GM12878 (cell line): ENCODE results near the gene ATIC. TPM values are rescaled to one million over a fixed set of nuclear protein-coding genes. Genes with fewer than 3 reads are reported as not detected.

Experiments
- ATAC-seq: fragments of 200-7000 bp; cut with Tn5 transposase; 3 replicates; pipeline ENCODE4 v1.9.1; 2020; ENCODE audit warnings: mild to moderate bottlenecking, moderate library complexity
- BruUV-seq: library from RNA; stranded (reverse); fragments of 400-500 nt; replicated peaks from 2 replicates; lab custom pipeline; 2021; lab: Mats Ljungman, UMichigan
- CTCF ChIA-PET: fragments of 300-600 bp; sonication (Branson Sonifier 250); formaldehyde crosslinking; extraction: SDS; loops from one replicate; lab custom pipeline; 2021; ENCODE audit warnings: inconsistent platforms; lab: Yijun Ruan, JAX
- POLR2A ChIA-PET: fragments of 350-600 bp; formaldehyde crosslinking; extraction: SDS; loops from one replicate; lab custom pipeline; 2021; ENCODE audit warnings: inconsistent platforms; lab: Charles Lee
- RAD21 ChIA-PET: fragments of 300-600 bp; sonication (Branson Sonifier 250); formaldehyde crosslinking; loops from one replicate; lab custom pipeline; 2023; ENCODE audit warnings: antibody characterized with exemption; ENCODE audit not compliant: unreplicated experiment; lab: Charles Lee
- SMC1A ChIA-PET: fragments of 300-600 bp; sonication (Branson Sonifier 250); formaldehyde crosslinking; loops from one replicate; lab custom pipeline; 2023; ENCODE audit not compliant: unreplicated experiment, uncharacterized antibody; lab: Charles Lee
- DNase-seq: peaks from one replicate; pipeline ENCODE4 v3.0.0-alpha.2; 2011; ENCODE audit warnings: low read depth, low spot score
- FAIRE-seq: peaks from 3 replicates; lab custom pipeline; 2011; peaks lifted over from hg19 to GRCh38; lab: Jason Lieb, UNC
- H2AFZ ChIP-seq: 2 replicates; pipeline ENCODE4 v1.6.0; 2011; ENCODE audit warnings: low read depth, low read length, control low read depth; ENCODE audit not compliant: control insufficient read depth
- H3K27ac ChIP-seq: 2 replicates; pipeline ENCODE4 v1.5.1; 2011; ENCODE audit warnings: control low read depth; ENCODE audit not compliant: control insufficient read depth, insufficient read depth
- H3K27me3 ChIP-seq, 2 experiments: replicated peaks in 1 of 2; 2 replicates each; pipeline versions ENCODE4 v1.6.0 to v1.6.1; 2011; ENCODE audit warnings: low read length in 1 of 2; ENCODE audit not compliant: control insufficient read depth in 2 of 2, insufficient read depth in 2 of 2
- H3K36me3 ChIP-seq, 2 experiments: 2 replicates each; pipeline ENCODE4 v1.5.1; 2011; ENCODE audit warnings: low read length in 1 of 2; ENCODE audit not compliant: control insufficient read depth in 2 of 2, insufficient read depth in 2 of 2
- H3K4me1 ChIP-seq: 2 replicates; pipeline ENCODE4 v1.6.1; 2011; ENCODE audit warnings: mild to moderate bottlenecking, low read length, moderate library complexity, mixed read lengths; ENCODE audit not compliant: control insufficient read depth, insufficient read depth
- H3K4me2 ChIP-seq: 2 replicates; pipeline ENCODE4 v1.6.0; 2011; ENCODE audit warnings: control low read depth; ENCODE audit not compliant: control insufficient read depth, insufficient read depth
- H3K4me3 ChIP-seq: fragments of 200-600 bp; sonication (generic); 2 replicates; pipeline ENCODE4 v1.5.1; 2016
- H3K79me2 ChIP-seq: 2 replicates; pipeline ENCODE4 v1.6.0; 2011; ENCODE audit warnings: low read length; ENCODE audit not compliant: control insufficient read depth, insufficient read depth
- H3K9ac ChIP-seq: 2 replicates; pipeline ENCODE4 v1.8.0; 2011; ENCODE audit warnings: low read length, control low read depth, mixed read lengths; ENCODE audit not compliant: control insufficient read depth, insufficient read depth
- H3K9me3 ChIP-seq: replicated peaks from 3 replicates; pipeline ENCODE4 v1.5.1; 2011; ENCODE audit warnings: mild to moderate bottlenecking, low read length; ENCODE audit not compliant: control insufficient read depth, insufficient read depth
- H4K20me1 ChIP-seq: 2 replicates; pipeline ENCODE4 v1.6.0; 2011; ENCODE audit not compliant: control insufficient read depth, insufficient read depth
- ASH2L ChIP-seq: fragments of 300-600, 200-600 bp; sonication (generic); IDR thresholded peaks from 2 replicates; pipeline ENCODE4 v1.6.1; 2017; ENCODE audit warnings: low read depth, mild to moderate bottlenecking, borderline replicate concordance
- BHLHE40 ChIP-seq, 2 experiments: fragments of 450-650 bp in 1 of 2; IDR thresholded peaks; 2 replicates each; pipeline ENCODE4 v1.6.1; 2011 to 2017; ENCODE audit warnings: low read depth in 2 of 2, borderline replicate concordance in 1 of 2, improper control_type of control experiment in 1 of 2, low read length in 1 of 2, mild to moderate bottlenecking in 1 of 2
- FOS ChIP-seq: IDR thresholded peaks from 3 replicates; pipeline ENCODE4 v1.6.1; 2011; ENCODE audit warnings: borderline replicate concordance; ENCODE audit not compliant: insufficient read length; ENCODE audit errors: extremely low read depth
- GABPA ChIP-seq: IDR thresholded peaks from 2 replicates; pipeline ENCODE4 v1.6.1; 2014; ENCODE audit warnings: antibody characterized with exemption, low read depth, mild to moderate bottlenecking, inconsistent platforms
- HCFC1 ChIP-seq: fragments of 150-350 bp; IDR thresholded peaks from 2 replicates; pipeline ENCODE4 v1.6.1; 2014; ENCODE audit warnings: low read length
- IKZF2 ChIP-seq, 2 experiments: fragments of 450-650 bp; IDR thresholded peaks; 2 replicates each; pipeline ENCODE4 v1.6.1; 2017; ENCODE audit warnings: mild to moderate bottlenecking in 2 of 2, moderate library complexity in 2 of 2
- MTA2 ChIP-seq: fragments of 450-650 bp; IDR thresholded peaks from 2 replicates; pipeline ENCODE4 v1.6.1; 2016; ENCODE audit warnings: low read depth, mild to moderate bottlenecking, moderate library complexity
- NFIC ChIP-seq: IDR thresholded peaks from 2 replicates; pipeline ENCODE4 v1.6.1; 2012; ENCODE audit warnings: low read depth, mild to moderate bottlenecking, inconsistent platforms, low read length, moderate library complexity
- SP1 ChIP-seq: IDR thresholded peaks from one replicate; pipeline ENCODE4 v1.6.1; 2011; ENCODE audit warnings: low read depth, low read length
- YY1 ChIP-seq: IDR thresholded peaks from 2 replicates; pipeline ENCODE4 v1.6.1; 2011; ENCODE audit warnings: low read depth, mild to moderate bottlenecking, low read length
- ZNF207 ChIP-seq: fragments of 450-650 bp; IDR thresholded peaks from 2 replicates; pipeline ENCODE4 v1.6.1; 2014; ENCODE audit warnings: antibody characterized with exemption, mild to moderate bottlenecking, borderline replicate concordance
- WGBS: methylation state at CpG from one replicate; pipeline ENCODE4 v1.1.6; 2016; ENCODE audit warnings: low lambda C conversion rate; ENCODE audit not compliant: insufficient replicate concordance, insufficient coverage; ENCODE audit errors: missing lambda C conversion rate; 5-methylcytosine and 5-hydroxymethylcytosine counted together
- in situ Hi-C: fragments of 300-500 bp; cut with MboI; formaldehyde crosslinking; loops from 9 replicates; pipeline ENCODE4 v1.14.3; 2018; ENCODE audit warnings: mixed read lengths
- intact Hi-C: fragments of 100-400 bp; cut with micrococcal nuclease; formaldehyde crosslinking; loops from one replicate; pipeline ENCODE4 v1.14.2; 2022; ENCODE audit not compliant: unreplicated experiment
- polyA plus RNA-seq, 11 experiments: library from polyadenylated mRNA; depleted of rRNA in 4 of 11; unstranded in 6 of 11; stranded (reverse) in 5 of 11; fragments of >200 nt; fragmentation: Nextera tagmentation in 4 of 11; fragmentation: Illumina TruSeq in 1 of 11; extraction: Ambion mirVana in 4 of 11; extraction: Trizol in 1 of 11; gene quantifications; 1 replicate in 1 of 11; 2 replicates in 10 of 11; pipeline versions ENCODE4 v1.2.1 to v1.2.3, GENCODE V29; 2011 to 2016; ENCODE audit warnings: inconsistent platforms in 2 of 11, missing spikeins in 2 of 11, low read depth in 1 of 11
- total RNA-seq, 4 experiments: library from RNA; depleted of rRNA in 3 of 4; stranded (reverse); fragments of >200 nt in 3 of 4; fragmentation: Illumina TruSeq in 1 of 4; extraction: Trizol in 1 of 4; gene quantifications; 2 replicates each; pipeline versions ENCODE4 v1.2.1 to v1.2.3, GENCODE V29; 2013 to 2021
- TF ChIP-seq, protein P1 (sequence below): fragments of 450-650 bp; IDR thresholded peaks from 2 replicates; pipeline ENCODE4 v1.6.1; 2016; ENCODE audit warnings: mild to moderate bottlenecking, moderate library complexity, borderline replicate concordance
- TF ChIP-seq, protein P2 (sequence below): IDR thresholded peaks from 2 replicates; pipeline ENCODE4 v1.6.1; 2011; ENCODE audit warnings: mild to moderate bottlenecking, low read depth, low read length, moderate library complexity; ENCODE audit not compliant: insufficient replicate concordance
- TF ChIP-seq, protein P3 (sequence below): fragments of 450-650 bp; IDR thresholded peaks from 2 replicates; pipeline ENCODE4 v1.6.1; 2017; ENCODE audit warnings: low read depth, mild to moderate bottlenecking, moderate library complexity
- TF ChIP-seq, protein P4 (sequence below): fragments of 450-650 bp; IDR thresholded peaks from 2 replicates; pipeline ENCODE4 v1.6.1; 2017; ENCODE audit warnings: mild to moderate bottlenecking, low read depth, inconsistent platforms; ENCODE audit not compliant: poor library complexity, severe bottlenecking

ATIC gene
- total and polyA plus RNA-seq, 10 of the 15 experiments (the other 5 are each of a cell fraction or from before 2014, with no cell fraction given): 45.1 to 518 (median 306) TPM

DNA sequence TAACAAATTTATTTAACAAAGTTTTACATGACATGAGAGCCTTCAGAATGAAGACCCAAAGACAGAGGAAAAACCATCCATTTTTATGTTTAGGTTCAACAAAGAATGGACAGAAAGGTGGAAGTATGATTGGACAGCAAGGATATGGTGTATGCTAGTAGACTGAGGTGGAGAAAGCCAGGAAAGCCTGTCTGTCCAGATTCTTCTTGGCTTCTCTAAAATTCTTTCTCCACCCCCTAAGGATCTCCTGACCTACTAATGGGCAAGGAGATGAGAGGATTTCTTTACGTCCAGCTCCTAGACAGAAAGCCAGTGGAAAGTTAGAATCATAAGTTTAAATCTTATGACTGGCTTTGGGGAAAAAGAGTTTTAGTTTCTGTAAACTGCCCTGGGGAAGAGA, 3.0 kb downstream of the ATIC start:
- ATAC-seq (no peak), DNase-seq (no peak), FAIRE-seq (no peak)
- peak overlapping the region; percentile 42; the same call in 1 of the 2 replicates for H3K4me2 ChIP-seq
- ChIA-PET RAD21 (no interaction called here), CTCF (no interaction called here), POLR2A (no interaction called here), SMC1A (interaction anchor here (0.7 to 1.7 kb wide), 3 partner anchors 21 to 91 kb away, joined by 3 to 5 read pairs (median 3); no protein-coding TSS in a partner anchor)
- H4K20me1 ChIP-seq: no peaks in the 10 kb centered on the region
- no peaks in the 10 kb centered on the region; the same call in 2 of the 3 replicates for H3K9me3 ChIP-seq
- peaks cover 0 to 30% of the 10 kb centered on the region in 2 experiments; a peak in 3 of 4 replicates for H3K36me3 ChIP-seq
- WGBS: 33% methylated on average over 1 of the region's 1 CpG
- peaks cover 54% of the 10 kb centered on the region for H3K79me2 ChIP-seq
- H3K4me3 ChIP-seq: no peak overlapping the region
- H3K9ac ChIP-seq: no peak overlapping the region
- in situ Hi-C loops (no loop called here), intact Hi-C loops (loop anchor here (5.0 to 10.0 kb wide), 2 partner anchors 508 to 520 kb away; partner anchors contain the start of gene BARD1)
- H3K4me1 ChIP-seq: no peaks in the 10 kb centered on the region; the same call in 1 of the 2 replicates
- H3K27ac ChIP-seq: 0 out of 2 replicates have a peak overlapping the region, but pooled peaks have one; percentile 18
- H2AFZ ChIP-seq: no peak overlapping the region
- no peaks in the 10 kb centered on the region for H3K27me3 ChIP-seq
- BruUV-seq: no TSS peak
- TF ChIP-seq MTA2 (no peak), BHLHE40 (IDR thresholded peaks at IDR 0.05; ENCODE audit: borderline replicate concordance in 1 of 2, low read depth in 2 of 2, low read length in 1 of 2) (no peak), IKZF2 (IDR thresholded peaks at IDR 0.05) (no peak), NFIC (no peak), GABPA (no peak), SP1 (no peak), ASH2L (no peak), FOS (no peak), YY1 (no peak), HCFC1 (no peak), ZNF207 (no peak)
- TF ChIP-seq, protein P1, sequence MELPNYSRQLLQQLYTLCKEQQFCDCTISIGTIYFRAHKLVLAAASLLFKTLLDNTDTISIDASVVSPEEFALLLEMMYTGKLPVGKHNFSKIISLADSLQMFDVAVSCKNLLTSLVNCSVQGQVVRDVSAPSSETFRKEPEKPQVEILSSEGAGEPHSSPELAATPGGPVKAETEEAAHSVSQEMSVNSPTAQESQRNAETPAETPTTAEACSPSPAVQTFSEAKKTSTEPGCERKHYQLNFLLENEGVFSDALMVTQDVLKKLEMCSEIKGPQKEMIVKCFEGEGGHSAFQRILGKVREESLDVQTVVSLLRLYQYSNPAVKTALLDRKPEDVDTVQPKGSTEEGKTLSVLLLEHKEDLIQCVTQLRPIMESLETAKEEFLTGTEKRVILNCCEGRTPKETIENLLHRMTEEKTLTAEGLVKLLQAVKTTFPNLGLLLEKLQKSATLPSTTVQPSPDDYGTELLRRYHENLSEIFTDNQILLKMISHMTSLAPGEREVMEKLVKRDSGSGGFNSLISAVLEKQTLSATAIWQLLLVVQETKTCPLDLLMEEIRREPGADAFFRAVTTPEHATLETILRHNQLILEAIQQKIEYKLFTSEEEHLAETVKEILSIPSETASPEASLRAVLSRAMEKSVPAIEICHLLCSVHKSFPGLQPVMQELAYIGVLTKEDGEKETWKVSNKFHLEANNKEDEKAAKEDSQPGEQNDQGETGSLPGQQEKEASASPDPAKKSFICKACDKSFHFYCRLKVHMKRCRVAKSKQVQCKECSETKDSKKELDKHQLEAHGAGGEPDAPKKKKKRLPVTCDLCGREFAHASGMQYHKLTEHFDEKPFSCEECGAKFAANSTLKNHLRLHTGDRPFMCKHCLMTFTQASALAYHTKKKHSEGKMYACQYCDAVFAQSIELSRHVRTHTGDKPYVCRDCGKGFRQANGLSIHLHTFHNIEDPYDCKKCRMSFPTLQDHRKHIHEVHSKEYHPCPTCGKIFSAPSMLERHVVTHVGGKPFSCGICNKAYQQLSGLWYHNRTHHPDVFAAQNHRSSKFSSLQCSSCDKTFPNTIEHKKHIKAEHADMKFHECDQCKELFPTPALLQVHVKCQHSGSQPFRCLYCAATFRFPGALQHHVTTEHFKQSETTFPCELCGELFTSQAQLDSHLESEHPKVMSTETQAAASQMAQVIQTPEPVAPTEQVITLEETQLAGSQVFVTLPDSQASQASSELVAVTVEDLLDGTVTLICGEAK: no peak
- TF ChIP-seq, protein P2, sequence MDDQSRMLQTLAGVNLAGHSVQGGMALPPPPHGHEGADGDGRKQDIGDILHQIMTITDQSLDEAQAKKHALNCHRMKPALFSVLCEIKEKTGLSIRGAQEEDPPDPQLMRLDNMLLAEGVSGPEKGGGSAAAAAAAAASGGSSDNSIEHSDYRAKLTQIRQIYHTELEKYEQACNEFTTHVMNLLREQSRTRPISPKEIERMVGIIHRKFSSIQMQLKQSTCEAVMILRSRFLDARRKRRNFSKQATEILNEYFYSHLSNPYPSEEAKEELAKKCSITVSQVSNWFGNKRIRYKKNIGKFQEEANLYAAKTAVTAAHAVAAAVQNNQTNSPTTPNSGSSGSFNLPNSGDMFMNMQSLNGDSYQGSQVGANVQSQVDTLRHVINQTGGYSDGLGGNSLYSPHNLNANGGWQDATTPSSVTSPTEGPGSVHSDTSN: no peak
- TF ChIP-seq, protein P3, sequence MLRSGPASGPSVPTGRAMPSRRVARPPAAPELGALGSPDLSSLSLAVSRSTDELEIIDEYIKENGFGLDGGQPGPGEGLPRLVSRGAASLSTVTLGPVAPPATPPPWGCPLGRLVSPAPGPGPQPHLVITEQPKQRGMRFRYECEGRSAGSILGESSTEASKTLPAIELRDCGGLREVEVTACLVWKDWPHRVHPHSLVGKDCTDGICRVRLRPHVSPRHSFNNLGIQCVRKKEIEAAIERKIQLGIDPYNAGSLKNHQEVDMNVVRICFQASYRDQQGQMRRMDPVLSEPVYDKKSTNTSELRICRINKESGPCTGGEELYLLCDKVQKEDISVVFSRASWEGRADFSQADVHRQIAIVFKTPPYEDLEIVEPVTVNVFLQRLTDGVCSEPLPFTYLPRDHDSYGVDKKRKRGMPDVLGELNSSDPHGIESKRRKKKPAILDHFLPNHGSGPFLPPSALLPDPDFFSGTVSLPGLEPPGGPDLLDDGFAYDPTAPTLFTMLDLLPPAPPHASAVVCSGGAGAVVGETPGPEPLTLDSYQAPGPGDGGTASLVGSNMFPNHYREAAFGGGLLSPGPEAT: no peak
- TF ChIP-seq, protein P4, sequence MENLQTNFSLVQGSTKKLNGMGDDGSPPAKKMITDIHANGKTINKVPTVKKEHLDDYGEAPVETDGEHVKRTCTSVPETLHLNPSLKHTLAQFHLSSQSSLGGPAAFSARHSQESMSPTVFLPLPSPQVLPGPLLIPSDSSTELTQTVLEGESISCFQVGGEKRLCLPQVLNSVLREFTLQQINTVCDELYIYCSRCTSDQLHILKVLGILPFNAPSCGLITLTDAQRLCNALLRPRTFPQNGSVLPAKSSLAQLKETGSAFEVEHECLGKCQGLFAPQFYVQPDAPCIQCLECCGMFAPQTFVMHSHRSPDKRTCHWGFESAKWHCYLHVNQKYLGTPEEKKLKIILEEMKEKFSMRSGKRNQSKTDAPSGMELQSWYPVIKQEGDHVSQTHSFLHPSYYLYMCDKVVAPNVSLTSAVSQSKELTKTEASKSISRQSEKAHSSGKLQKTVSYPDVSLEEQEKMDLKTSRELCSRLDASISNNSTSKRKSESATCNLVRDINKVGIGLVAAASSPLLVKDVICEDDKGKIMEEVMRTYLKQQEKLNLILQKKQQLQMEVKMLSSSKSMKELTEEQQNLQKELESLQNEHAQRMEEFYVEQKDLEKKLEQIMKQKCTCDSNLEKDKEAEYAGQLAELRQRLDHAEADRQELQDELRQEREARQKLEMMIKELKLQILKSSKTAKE: no peak
